Loucy (cell line): Measurements from ENCODE around the gene ENPEP.

Source experiments
- EZH2phosphoT487 ChIP-seq: fragments of 200-600 bp; IDR thresholded peaks from 2 replicates; pipeline ENCODE4 v1.6.1; 2018; ENCODE audit warnings: antibody characterized with exemption, mild to moderate bottlenecking, moderate library complexity, borderline replicate concordance
- TF ChIP-seq, protein P1 (sequence below): fragments of 200-600 bp; sonication (generic); conservative IDR thresholded peaks from 2 replicates; pipeline ENCODE4 v1.5.1; 2014; ENCODE audit warnings: mild to moderate bottlenecking, antibody characterized with exemption, low read length

DNA sequence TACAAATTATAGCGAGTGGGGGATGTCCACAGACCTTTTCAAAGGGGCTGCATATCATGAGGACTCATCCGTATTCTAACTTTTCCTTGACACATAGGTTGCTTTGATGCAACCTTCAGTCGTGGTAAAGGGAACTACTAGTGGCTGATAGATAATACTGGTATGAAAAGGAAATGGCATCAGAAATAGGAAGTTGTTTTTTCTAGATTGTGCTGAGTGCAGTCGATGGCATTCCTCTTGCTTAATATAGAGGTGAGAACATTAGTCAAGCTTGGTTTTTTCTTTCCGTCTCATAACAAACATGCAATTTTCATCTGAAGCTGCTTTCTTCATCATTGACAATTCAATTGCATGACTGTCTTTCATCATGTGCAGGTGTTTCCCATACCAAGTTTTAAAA is 16.6 kb downstream of the ENPEP start:
- no peak for TF ChIP-seq EZH2phosphoT487
- TF ChIP-seq, protein P1, sequence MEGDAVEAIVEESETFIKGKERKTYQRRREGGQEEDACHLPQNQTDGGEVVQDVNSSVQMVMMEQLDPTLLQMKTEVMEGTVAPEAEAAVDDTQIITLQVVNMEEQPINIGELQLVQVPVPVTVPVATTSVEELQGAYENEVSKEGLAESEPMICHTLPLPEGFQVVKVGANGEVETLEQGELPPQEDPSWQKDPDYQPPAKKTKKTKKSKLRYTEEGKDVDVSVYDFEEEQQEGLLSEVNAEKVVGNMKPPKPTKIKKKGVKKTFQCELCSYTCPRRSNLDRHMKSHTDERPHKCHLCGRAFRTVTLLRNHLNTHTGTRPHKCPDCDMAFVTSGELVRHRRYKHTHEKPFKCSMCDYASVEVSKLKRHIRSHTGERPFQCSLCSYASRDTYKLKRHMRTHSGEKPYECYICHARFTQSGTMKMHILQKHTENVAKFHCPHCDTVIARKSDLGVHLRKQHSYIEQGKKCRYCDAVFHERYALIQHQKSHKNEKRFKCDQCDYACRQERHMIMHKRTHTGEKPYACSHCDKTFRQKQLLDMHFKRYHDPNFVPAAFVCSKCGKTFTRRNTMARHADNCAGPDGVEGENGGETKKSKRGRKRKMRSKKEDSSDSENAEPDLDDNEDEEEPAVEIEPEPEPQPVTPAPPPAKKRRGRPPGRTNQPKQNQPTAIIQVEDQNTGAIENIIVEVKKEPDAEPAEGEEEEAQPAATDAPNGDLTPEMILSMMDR = no peak; the same call in 1 of the 2 replicates
